H1 (cell line): Measurements from ENCODE around the gene UTRN. TPM values are rescaled to one million over a fixed set of nuclear protein-coding genes. Genes with fewer than 3 reads are reported as not detected.

Experiments
- CBX5 ChIP-seq: fragments of 300-800, 300-1000 bp; sonication (generic); IDR thresholded peaks from 2 replicates; pipeline ENCODE4 v1.7.1; 2016; ENCODE audit warnings: antibody characterized with exemption, low read length, low read depth
- CHD2 ChIP-seq: IDR thresholded peaks from 2 replicates; pipeline ENCODE4 v1.6.1; 2012; ENCODE audit warnings: low read length, improper control_type of control experiment
- CTBP2 ChIP-seq: IDR thresholded peaks from 2 replicates; pipeline ENCODE4 v1.7.0; 2011; ENCODE audit warnings: borderline replicate concordance, mild to moderate bottlenecking, moderate library complexity, mixed read lengths, low read length; ENCODE audit not compliant: insufficient read depth, insufficient read length
- EGR1 ChIP-seq: IDR thresholded peaks from 2 replicates; pipeline ENCODE4 v1.6.1; 2011; ENCODE audit warnings: low read depth, low read length, borderline replicate concordance
- EP300 ChIP-seq, 2 experiments: IDR thresholded peaks; 1 replicate in 1 of 2; 2 replicates in 1 of 2; pipeline ENCODE4 v1.6.1; 2011 to 2012; ENCODE audit warnings: low read depth in 2 of 2, low read length in 2 of 2, mild to moderate bottlenecking in 2 of 2, borderline replicate concordance in 1 of 2, inconsistent platforms in 1 of 2, moderate library complexity in 1 of 2
- EZH2 ChIP-seq: fragments of 200-600 bp; sonication (generic); IDR thresholded peaks from 2 replicates; pipeline ENCODE4 v1.7.1; 2012; ENCODE audit warnings: low read depth, mild to moderate bottlenecking, moderate library complexity, low read length, inconsistent platforms; ENCODE audit not compliant: severe bottlenecking
- GTF2F1 ChIP-seq: IDR thresholded peaks from 2 replicates; pipeline ENCODE4 v1.6.1; 2012; ENCODE audit warnings: low read depth, low read length, improper control_type of control experiment, borderline replicate concordance
- JUN ChIP-seq: IDR thresholded peaks from 2 replicates; pipeline ENCODE4 v1.6.1; 2011; ENCODE audit warnings: low read depth, mild to moderate bottlenecking, improper control_type of control experiment, low read length
- POLR2A ChIP-seq, 2 experiments: IDR thresholded peaks; 1 replicate in 1 of 2; 2 replicates in 1 of 2; pipeline ENCODE4 v1.6.1; 2011; ENCODE audit warnings: low read depth in 2 of 2, low read length in 2 of 2, mild to moderate bottlenecking in 2 of 2; ENCODE audit errors: control extremely low read depth in 1 of 2
- RAD21 ChIP-seq, 2 experiments: IDR thresholded peaks in 1 of 2; conservative IDR thresholded peaks in 1 of 2; 2 replicates each; pipeline ENCODE4 v1.6.1; 2011; ENCODE audit warnings: low read depth in 2 of 2, low read length in 2 of 2, improper control_type of control experiment in 1 of 2, inconsistent platforms in 1 of 2, mild to moderate bottlenecking in 1 of 2, moderate library complexity in 1 of 2
- RXRA ChIP-seq: IDR thresholded peaks from 2 replicates; pipeline ENCODE4 v1.6.1; 2011; ENCODE audit warnings: low read depth, mild to moderate bottlenecking, low read length, moderate library complexity; ENCODE audit not compliant: insufficient read depth
- SIRT6 ChIP-seq: IDR thresholded peaks from one replicate; pipeline ENCODE4 v1.7.1; 2012; ENCODE audit warnings: low read length, inconsistent platforms
- SP1 ChIP-seq: IDR thresholded peaks from 2 replicates; pipeline ENCODE4 v1.6.1; 2011; ENCODE audit warnings: low read depth, low read length
- TEAD4 ChIP-seq: IDR thresholded peaks from 2 replicates; pipeline ENCODE4 v1.6.1; 2012; ENCODE audit warnings: low read depth, low read length, inconsistent platforms, mixed read lengths
- YY1 ChIP-seq: IDR thresholded peaks from 2 replicates; pipeline ENCODE4 v1.6.1; 2011; ENCODE audit warnings: low read depth, mild to moderate bottlenecking, low read length
- polyA plus RNA-seq, 7 experiments: library from polyadenylated mRNA; depleted of rRNA in 3 of 7; stranded (reverse) in 5 of 7; unstranded in 2 of 7; fragments of >200 nt in 5 of 7; fragments of 200-250 nt in 2 of 7; gene quantifications; 1 replicate in 5 of 7; 2 replicates in 1 of 7; 4 replicates in 1 of 7; pipeline versions ENCODE4 v1.2.1 to v1.2.3, GENCODE V29; 2011 to 2013; ENCODE audit warnings: missing spikeins in 2 of 7, mixed read lengths in 2 of 7
- total RNA-seq: library from RNA; stranded (reverse); fragmentation: NEBNext Ultra II Directional; extraction: Animal tissue kit (Norgen Biotek cat#: 25700); gene quantifications from 2 replicates; pipeline ENCODE4 v1.2.1, GENCODE V29; 2021
- TF ChIP-seq, protein P1 (sequence below), 3 experiments: IDR thresholded peaks; 1 replicate in 2 of 3; 2 replicates in 1 of 3; pipeline versions ENCODE4 v1.5.1 to v1.6.1; 2011; ENCODE audit warnings: low read length in 3 of 3, mild to moderate bottlenecking in 3 of 3, inconsistent platforms in 2 of 3, low read depth in 1 of 3, moderate library complexity in 1 of 3; ENCODE audit not compliant: insufficient read depth in 1 of 3; ENCODE audit errors: control extremely low read depth in 1 of 3

UTRN gene
- total and polyA plus RNA-seq, 2 of the 8 experiments (the other 6 are each of a cell fraction or from before 2014, with no cell fraction given), result 25.0 to 112 TPM

DNA sequence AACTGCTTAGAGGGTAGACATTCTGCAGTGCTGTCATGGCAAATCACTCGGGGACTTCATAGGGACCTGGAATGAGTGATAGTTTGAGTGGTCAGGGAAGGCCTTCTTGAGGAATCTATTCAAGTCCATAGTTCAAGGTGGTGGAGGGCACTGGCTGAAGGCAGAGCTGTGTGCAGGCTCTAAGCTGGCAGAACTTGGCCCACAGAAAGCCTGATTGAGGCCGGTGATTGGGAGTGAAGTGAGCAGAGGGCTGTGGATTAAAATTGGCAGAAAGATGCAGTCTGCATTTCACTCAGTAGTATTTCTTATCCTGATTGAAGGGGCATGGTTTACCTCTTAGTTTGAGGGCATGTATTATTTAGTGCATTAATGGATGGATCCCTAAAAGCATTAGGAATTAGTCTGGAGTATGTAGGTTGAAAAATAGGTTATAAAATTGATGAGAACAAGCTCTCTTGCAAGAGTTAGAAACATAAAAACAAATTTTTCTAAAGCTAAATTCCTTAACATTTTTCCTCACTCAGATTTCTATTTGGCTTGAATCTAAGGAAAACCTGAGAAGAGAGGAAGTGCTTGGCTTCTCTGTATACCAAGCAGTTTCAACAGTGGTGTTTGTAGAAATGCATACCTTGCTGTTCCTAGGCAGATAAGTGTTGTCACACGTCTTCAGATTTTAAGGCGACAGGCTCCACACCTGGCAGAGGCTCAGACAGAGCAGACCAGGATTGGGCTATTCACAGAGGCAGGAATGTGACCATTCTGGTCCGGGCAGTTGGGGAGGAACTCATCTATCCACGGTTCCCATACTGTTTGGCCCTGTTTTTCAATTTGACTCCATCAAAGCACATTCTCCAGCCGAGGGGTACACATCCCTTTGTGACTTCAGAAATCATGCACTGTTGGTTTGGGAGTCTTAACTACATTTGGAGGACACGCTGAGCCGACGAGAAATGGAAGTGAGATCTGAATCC lies 45.2 kb downstream of the UTRN start (continued):
- TF ChIP-seq GTF2F1, result no peak
- peak; percentile 98 for TF ChIP-seq SP1
- no peak for TF ChIP-seq JUN
- no peak for TF ChIP-seq RXRA
- peak in 1 of 2 experiments; percentile 86; a peak in 2 of 3 replicates for TF ChIP-seq POLR2A (IDR thresholded peaks at IDR 0.05; ENCODE audit: control extremely low read depth in 1 of 2, low read depth in 2 of 2, low read length in 2 of 2)
- peak; percentile 81 for TF ChIP-seq CHD2
- peak in 1 of 2 experiments; percentile 96; a peak in 2 of 3 replicates for TF ChIP-seq EP300 (IDR thresholded peaks at IDR 0.05; ENCODE audit: borderline replicate concordance in 1 of 2, low read depth in 2 of 2, low read length in 2 of 2)
- no peak for TF ChIP-seq SIRT6
- TF ChIP-seq RAD21 (IDR thresholded peaks at IDR 0.05 in 1 of 2, conservative IDR thresholded peaks at IDR 0.05 in 1 of 2; ENCODE audit: low read depth in 2 of 2, low read length in 2 of 2), result peak in 1 of 2 experiments; percentile 24; a peak in 1 of 4 replicates
- TF ChIP-seq YY1, result peak; percentile 81
- TF ChIP-seq EZH2, result no peak
- peak; percentile 36; the same call in 1 of the 2 replicates for TF ChIP-seq EGR1
- TF ChIP-seq TEAD4, result peak; percentile 99
- TF ChIP-seq, protein P1, sequence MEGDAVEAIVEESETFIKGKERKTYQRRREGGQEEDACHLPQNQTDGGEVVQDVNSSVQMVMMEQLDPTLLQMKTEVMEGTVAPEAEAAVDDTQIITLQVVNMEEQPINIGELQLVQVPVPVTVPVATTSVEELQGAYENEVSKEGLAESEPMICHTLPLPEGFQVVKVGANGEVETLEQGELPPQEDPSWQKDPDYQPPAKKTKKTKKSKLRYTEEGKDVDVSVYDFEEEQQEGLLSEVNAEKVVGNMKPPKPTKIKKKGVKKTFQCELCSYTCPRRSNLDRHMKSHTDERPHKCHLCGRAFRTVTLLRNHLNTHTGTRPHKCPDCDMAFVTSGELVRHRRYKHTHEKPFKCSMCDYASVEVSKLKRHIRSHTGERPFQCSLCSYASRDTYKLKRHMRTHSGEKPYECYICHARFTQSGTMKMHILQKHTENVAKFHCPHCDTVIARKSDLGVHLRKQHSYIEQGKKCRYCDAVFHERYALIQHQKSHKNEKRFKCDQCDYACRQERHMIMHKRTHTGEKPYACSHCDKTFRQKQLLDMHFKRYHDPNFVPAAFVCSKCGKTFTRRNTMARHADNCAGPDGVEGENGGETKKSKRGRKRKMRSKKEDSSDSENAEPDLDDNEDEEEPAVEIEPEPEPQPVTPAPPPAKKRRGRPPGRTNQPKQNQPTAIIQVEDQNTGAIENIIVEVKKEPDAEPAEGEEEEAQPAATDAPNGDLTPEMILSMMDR (IDR thresholded peaks at IDR 0.05; ENCODE audit: control extremely low read depth in 1 of 3, insufficient read depth in 1 of 3, low read depth in 1 of 3, low read length in 3 of 3), result no peak
- no peak for TF ChIP-seq CTBP2
- no peak for TF ChIP-seq CBX5
